Measurements from ENCODE around the gene SYNE2.
"Not testable (repeated sequence)": the region's sequence is repeated elsewhere in the genome, so short reads cannot be mapped to it uniquely, and the experiment has no call there.

Gene SYNE2

DNA sequence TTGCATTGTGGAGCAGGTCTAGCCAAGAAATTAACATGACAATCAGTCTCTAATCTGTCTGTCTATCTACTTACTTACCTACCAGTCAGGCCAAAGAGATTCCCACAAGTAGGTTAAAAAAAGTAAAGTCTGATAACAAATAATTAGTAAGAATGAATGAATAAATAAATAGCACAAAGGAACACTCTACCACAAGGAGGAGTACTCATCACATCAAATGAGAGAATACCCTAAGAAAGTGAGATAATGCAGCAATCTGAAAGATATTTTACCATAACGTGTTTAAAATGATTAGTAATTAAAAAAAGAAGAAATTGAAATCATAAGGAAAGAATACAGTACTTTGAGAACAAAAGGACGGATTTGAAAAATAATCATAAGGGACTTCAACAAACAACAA is 187.2 kb downstream of the SYNE2 start:
- no peak for DNase-seq

DNA sequence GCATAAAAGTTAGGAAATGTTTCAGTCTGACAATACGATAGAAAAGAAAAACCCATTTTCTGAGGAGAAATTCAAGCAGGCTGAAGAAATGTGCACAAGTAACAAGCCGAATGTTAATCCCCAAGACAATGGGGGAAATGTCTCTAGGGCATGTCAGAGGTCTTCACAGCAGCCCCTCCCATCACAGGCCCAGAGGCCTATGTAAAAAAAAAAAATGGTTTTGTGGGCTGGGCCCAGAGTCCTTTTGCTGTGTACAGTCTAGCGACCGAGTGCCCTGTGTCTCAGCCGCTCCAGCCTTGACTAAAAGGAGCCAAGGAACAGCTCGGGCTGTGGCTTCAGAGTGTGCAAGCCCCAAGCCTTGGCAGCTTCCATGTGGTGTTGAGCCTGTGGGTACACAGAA is 190.5 kb downstream of the SYNE2 start:
- DNase-seq, result not testable (repeated sequence)

DNA sequence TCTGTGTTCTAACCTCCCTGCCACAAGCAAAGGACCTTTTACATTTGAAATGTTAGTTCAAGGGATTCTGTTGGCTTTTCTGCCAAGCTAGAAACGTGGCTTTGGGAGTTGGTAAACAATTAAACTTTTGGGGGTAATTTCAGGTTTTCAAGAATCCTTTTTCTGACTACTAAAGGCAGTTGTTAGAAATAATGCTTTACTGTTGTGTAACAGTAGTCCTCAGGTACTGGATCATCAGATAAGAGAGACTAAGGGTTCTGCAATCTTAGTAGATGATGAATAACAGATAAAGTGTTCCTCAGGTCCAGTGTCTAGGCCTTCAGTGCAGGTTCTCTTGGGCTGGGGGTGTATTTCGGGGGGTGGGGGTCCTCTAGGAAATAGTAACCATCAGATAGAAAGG is 192.3 kb downstream of the SYNE2 start:
- no peak for DNase-seq

DNA sequence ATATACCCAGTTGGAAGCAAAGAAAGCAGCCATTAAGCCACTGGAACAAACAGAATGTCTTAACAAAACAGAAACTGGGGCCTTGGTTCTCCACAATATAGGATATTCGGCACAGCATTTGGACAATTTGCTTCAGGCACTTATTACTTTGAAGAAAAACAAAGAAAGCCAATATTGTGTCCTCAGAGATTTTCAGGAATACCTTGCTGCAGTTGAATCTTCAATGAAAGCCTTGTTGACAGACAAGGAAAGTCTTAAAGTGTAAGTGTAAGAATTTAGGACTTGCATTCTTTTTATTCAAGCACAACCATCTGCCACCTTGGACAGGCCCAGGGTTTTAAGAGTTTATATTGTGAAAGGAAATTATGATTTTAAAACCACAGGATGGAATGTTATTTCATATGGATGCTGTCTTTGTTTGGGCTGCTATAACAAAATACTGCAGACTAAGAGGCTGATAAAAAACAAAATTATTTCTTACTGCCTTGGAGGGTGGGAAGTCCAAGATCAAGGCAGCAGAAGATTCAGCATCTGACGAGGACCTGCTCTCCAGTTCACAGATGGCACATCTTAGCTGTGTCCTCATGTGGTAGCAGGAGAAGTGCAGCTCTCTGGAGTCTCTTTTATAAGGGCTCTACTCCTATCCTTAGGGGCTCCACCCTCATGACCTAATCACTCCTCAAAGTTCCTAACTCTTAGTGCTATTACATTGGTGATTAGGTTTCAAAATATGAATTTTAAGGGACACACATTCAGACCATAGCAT is 197.0 kb downstream of the SYNE2 start:
- no peak for DNase-seq

DNA sequence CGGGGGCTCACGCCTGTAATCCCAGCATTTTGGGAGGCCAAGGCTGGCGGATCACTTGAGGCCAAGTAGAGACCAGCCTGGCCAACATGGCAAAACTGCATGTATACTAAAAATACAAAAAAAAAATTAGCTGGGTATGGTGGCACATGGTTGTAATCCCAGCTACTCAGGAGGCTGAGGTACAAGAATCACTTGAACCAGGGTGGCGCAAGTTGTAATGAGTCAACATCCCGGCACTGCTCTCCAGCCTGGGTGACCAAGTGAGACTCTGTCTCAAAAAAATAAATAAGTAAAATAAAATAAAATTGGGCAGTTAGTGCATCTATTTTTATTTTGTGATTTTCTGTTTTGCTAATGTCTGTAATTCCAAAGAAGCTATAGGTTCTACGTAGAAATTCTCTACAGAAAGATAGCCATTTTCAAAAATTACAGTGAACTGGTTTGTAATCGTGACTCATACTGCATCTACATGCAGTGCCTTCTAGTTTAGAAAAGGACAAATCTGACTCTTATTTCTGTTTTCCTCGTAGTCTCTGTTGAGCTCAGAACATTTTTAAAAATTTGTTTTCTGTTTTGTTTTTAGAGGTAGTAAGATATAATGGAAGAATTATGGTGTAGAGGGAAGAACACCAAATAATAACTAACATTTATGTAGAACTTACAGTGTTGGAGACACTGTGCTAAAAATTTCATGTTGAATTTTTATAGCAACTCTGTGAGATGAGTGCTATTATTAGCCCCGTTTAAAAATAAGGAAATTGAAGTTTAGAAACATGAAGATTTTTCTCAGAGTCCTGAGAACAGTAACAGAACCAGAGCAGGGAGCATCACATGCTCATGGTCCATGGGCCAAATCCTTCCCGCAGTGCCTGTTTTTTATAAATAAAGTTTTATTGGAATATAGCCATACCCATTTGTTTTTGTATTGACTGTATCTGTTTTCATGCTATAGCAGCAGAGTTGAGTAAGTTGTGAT is 201.2 kb downstream of the SYNE2 start:
- no peak for DNase-seq

DNA sequence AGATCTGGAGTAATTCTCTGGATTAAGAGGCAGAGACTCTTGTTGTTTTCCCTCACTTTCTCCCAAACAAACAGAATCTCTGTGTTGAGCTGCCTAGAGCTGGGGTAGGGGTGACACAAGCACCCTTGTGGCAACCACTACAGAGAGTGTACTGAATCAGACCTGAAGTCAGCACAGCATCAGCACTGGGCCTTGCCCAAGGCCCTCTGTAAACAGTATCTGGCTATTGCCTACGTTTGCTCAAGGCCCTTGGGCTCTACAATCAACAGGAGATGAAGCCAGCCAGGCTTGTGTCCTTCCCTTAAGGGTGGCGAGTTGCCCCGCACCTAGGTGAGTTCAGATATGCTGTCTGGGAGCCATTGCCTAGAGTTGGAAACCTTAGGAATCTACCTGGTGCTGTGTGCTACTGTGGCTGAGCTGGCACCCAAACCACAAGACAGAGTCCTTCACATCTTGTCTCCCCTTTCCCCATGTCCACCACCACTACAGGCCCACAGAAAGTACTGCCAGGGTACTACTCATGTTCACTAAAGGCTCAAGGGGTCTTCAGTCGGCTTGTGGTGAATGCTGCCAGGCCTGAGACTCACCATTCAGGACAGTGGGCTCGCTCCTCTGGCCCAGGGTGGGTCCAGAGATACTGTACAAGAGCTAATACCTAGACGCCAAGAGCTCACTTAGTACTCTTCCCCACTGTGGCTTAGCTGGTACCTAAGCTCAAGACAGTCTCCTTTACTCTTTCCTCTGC is 206.8 kb downstream of the SYNE2 start:
- no peak for DNase-seq

DNA sequence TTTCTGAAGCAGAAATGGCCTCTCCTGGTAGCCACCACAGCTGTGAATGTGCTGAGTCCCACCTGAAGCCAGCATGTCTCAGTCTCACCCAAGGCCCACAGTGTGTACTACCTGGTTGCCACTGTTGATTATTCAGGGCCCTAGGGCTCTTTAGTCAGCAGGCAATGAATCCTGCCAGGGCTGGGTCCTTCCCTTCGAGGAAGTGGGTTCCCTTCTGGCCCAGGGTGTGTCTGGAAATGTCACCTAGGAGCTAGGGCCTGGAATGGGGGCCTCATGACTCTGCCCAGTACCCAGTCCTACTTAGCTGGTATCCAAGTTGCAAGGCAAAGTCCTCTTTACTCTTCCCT is 207.4 kb downstream of the SYNE2 start:
- no peak for DNase-seq

DNA sequence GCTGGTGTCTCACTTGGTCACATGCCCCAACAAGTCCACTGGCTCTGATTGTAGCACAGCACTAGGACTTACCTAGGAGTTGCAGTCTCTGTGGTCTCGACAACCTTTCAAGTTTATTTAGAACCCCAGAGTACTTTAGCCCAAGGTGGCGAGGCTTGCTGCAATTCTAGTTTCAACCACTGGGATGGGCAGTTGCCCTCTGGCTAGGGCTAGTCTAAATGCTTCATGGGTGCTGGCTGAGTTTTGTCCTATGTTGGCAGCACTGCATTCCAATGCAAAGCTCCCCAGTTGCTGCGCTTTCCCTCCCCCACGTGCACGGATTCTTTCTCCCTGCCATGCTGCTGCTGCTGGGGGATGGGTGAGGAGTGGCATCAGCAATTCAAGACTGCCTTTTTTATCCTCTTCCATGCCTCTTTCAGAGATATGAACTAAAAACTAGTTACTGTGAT is 207.9 kb downstream of the SYNE2 start:
- DNase-seq, result no peak

DNA sequence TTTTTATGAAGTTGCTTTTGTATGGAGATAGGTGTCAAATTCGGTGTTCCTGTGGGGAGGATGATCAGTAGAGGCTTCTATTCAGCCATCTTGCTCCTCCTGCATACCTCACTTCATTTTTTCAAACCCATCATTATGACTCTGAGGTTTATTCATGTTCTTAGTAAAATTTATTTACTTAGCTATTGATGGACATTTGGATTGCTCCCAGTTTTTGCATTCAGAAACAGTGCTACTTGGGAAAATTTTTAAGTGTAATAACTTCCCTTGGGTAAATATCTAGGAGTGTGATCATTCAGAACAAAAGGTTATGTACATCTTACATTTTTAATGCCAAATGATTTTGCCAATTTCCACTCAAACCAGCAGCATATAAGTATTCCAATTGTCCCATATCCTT is 208.3 kb downstream of the SYNE2 start:
- no peak for DNase-seq

DNA sequence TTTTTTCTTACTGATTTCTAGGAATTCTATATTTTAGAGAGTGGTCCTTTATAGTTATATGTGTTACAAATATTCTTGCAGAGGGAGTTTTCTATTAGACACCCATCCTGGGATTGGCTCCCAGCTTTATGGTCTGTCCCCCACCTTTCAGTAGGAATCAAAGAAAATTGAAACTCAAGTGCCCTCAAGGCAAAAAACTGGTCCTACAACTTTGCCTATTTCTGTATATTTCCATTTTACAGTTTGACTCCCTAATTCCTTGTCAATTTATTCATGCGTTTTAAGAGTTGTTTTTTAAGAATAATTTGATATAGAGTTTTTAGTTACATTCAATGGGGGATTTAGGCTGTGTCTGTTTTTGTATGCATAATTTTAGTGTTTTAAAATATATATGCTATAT is 208.9 kb downstream of the SYNE2 start:
- no peak for DNase-seq

DNA sequence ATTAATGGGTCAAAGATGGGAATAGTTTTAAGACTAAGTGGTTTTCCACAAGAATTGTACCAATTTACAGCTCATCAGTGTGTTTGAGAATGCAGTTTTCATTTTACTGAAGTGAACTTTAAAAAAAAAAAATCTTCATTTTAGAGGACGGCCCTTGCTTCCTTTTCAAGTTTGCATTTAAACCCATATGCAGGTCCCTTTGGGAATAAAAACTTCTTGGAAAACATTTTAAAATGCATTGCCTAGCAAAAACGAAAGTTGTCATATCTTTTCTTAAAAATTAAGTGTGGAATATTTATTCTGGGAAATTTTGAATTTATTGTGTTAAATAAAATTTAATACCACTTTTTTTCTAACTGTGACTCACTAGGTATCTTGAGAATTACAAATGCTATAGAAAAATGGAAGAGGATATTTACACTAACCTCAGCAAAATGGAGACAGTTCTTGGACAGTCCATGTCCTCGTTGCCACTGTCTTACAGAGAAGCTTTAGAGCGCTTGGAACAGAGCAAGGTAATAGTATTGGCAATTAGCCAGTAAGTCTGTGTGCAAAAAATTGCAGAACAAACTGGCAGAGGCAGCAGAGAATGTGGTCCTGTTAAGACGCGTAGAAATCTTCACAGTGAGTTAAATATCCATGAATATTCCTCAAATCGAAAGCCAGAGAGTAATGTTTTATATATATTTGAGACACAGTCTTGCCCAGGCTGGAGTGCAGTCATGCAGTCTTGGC is 209.7 kb downstream of the SYNE2 start:
- no peak for DNase-seq

DNA sequence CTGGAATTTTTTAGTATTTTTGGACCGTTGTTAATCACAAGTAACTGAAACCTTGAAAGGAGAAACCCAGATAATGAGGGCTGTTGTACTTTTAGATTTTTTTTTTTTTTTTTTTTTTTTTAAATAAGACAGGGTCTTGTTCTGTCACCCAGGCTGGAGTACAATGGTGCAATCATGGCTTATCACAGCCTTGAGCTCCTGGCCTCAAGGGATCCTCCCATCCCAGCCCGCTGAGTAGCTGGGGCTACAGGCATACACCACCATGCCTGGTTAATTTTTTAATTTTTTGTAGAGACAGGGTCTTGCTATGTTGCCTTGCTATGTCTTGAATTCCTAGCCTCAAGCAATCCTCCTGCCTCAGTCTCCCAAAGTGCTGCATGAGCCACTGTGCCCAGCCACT is 211.6 kb downstream of the SYNE2 start:
- no peak for DNase-seq

DNA sequence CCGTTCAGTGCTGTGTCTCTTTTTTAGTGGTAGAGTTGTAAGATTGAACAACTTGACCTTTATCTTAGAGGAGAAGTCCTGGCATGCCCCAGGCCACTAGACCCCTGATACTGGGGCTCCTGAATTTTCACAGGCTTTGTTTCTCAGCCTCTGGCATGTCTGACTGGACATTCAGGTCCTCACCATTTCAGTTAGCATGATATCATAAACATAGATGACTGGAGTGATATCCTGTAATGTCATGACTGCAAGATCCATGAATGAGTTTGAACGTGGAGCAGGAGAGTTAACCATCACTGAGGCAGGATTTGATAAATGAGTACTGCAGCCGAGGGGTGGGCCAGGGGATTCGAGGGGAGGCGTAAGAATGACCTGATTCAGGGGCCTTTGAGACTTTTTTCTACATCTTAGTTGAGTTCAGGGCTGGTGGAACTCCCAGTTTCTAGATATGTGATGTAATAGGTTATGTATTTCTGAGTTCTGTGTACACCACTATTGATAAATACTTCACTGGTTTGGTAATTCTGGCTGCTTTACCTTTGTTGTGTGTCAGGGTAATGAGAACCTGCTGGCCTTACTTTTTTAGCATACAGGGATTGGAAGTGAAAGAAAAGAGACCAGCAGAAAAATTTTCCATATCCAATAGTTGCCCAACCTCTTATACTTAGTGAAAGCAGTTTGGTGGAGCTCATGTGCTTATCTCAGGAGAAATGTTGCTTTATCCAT is 217.0 kb downstream of the SYNE2 start:
- no peak for DNase-seq

DNA sequence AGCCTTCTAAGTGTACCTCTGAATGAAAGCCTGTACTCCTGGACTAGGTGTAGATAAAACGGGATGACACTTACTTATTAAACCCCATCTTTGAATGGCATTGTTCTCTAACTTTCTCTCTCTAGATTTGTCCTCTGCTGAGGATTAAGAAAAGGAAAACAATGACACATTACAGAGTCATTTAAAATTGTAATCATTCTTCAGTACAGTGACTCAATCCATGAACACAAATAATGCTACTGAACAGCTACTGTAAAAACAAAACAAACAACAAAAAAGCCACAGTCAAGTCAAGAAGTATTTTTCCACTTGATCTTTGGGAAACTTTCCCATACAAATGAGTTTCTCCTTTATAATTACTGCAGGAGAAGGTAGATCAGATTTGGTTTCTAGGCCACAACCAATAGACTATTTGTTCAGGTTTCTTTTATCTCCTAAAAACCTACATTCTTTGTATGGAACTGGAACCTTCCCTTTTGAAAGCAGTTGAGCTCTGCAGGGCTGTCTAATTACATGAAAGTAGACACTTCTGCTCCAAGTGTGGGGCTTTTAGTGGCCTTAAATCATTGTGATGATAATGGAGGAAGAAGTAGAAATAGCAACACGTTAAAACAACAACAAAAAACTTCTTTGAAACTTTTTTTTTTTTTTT is 222.3 kb downstream of the SYNE2 start:
- DNase-seq, result no peak

DNA sequence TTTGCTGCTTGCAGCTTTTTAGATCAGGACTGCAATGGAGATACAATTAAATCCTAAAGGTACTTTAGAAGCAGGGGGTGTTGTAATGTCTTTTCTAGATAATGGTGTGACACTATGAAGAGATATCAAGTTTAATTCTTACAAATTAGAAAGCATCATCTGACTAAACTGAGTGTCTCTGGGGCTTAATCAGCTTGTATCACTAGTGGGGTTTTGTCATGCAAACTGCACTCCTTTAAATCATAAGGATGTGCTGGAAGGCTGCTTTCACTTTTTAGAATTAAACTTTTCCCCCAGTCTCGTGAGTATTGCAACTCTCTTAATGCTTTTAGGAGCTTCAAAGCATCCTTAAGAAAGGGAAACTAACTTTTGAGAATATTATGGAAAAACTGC is 222.8 kb downstream of the SYNE2 start:
- no peak for DNase-seq

DNA sequence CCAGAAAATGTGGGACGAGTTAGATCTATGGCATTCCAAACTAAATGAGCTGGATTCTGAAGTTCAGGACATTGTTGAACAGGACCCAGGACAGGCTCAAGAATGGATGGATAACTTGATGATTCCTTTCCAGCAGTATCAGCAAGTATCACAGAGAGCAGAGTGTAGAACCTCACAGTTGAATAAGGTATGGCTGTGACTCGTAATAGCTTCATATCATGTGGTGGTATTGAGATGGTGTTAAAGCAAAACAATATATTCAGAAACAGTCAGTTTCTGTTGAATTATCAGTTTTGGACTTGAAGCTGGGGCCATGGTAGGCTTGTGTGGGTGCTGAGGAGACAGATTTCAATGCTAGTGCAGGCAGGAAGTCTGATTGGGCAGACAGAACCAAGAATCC is 227.6 kb downstream of the SYNE2 start:
- no peak for DNase-seq

DNA sequence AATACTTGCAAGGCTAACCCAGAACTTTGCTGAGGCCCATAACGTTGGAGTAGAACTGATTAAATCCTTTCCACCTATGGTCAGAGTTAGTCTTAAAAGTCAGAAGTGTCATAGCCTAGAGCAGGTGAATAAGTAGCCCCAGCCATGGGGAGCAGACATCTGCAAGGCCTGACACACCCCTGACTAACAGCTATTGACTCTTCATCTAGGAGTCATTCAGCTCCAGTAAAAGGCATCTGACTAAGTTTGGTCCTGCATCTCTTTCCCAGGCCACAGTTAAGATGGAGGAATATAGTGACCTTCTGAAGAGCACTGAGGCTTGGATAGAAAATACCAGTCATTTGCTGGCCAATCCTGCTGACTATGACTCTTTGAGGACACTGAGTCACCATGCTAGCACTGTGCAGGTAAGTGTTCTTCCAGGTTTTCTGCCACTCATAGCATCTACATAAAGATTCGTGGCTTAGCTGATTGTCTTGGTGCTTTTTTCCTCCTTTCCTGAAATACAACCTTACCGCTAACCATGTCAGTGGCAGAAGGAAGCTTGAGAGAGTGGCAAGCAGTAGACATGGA is 228.5 kb downstream of the SYNE2 start:
- no peak for DNase-seq

DNA sequence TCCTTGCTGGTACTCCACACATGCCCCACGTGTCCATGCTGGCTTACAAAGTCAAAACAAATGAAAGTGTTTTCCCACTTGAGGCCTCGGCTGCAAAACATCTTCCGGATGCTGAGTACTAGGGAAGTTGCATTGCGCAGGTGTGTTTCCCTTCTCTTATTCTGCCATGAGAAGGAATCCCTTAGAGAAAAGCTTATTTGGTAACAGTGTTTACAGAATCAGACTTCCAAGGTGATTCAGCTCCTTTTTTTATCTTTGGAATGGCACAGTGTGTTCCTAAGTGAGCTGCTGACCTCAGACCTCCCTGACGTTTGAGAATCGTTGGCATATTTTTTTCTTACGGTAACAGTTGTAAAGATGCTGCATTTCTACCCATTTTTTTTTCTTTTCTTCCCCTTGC is 230.0 kb downstream of the SYNE2 start:
- DNase-seq, result no peak

DNA sequence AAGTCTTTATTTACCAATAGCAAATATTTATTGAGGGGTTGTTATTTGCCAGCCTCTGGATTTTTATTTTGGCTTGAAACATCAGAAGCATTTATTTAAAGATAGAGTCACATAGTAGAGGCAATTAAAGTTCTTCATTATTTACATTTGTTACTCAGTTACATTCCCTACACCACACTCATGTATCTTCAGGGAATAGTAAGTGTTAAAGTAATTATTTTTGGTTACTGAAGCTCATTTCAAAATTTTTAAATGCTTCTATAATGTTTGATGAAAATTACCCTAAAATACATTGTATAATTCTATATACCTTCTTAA is 235.8 kb downstream of the SYNE2 start:
- no peak for DNase-seq

DNA sequence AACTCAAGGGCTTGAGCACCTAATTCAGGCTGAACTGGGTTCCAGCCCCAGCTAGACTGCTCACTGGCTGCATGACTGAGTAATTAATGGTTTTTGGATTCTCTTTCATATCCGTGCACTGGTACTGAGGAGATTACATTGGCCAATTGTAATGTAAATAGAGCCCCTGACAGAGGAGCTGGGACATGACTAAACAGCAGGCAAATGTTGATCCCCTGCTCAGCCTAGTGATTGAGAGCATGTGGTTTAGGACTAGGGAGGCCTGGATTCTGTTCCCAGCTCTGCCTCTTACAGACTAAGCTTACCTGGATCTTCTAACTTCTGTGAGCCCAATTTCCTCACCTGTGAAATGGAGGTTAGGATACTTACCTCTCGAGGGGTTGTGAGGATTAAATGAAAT is 237.1 kb downstream of the SYNE2 start:
- no peak for DNase-seq

DNA sequence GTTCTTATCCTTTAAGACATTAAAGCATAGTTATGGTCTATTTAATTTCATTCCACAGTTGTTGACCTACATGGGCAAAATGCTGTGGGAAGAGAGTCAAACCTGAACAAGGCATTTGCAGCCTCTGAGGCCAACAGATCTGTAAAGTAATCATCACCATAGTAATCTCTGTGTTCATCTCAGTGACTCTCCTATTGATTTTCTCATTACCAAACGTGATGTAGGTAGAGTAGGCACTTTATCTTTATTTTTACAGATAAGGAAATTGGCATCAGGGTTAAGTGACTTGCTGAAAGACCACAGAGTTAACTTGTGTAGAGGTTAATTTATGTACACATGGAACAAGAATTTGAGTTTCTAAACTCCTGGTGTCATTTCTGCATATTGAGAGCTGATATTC is 238.4 kb downstream of the SYNE2 start:
- DNase-seq, result no peak

Measured in amniotic stem cell (primary cell).